ENCODE measurements around the gene CCNYL1.
"Not testable (repeated sequence)": the region's sequence is repeated elsewhere in the genome, so short reads cannot be mapped to it uniquely, and the experiment has no call there.

The CCNYL1 gene

DNA sequence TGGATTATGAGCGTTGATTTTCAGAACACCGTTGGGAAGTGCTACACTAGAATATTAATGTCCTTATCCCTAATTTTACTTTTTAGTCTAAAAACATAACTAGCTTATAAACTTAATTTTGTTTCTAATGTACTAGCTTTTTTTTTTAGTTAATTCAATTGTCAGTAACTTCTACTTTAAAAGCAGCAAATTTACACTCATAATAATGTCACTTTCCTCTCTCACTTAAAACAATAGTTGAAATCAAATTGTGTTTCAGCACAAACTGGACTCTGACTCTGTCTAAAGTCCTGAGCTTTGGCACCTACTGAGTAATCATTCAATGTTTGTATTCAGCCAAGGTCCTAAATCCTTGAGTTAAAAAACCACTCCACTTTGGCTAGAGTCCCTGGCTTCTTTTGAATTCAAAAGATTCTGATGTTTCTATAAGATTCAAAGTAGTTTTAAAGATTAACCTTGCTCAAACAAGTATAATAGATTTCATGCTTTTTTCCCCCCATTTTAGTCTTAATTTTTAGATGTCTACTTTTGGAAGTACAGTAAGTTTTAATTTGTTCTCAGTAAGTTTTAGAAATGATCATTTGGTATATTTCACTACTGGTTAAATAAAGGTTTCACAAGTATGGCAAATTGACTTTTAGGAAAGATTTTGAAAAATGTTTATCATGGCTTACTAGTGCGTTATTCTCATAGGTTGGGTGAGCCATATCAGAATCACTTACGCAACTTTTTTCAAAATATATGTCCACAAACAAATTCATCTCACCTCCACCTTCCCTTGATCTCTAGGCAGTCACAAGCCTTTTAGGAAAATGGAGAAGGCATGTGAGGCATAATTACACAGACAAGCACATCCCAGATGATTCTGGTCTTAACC lies 23.4 kb downstream of the CCNYL1 start:
- DNase-seq (ENCODE audit: low read depth): no peak

DNA sequence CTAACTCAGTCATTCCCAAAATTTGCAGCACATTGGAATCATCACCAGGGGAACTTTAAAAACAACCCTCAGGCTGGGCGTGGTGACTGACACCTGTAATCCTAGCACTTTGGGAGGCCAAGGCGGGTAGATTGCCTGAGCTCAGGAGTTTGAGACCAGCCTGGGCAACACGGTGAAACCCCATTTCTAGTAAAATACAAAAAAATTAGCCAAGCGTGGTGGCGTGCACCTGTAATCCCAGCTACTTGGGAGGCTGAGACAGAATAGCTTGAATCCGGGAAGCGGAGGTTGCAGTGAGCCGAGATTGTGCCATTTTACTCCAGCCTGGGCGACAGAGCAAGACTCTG lies 24.0 kb downstream of the CCNYL1 start:
- not testable (repeated sequence) for DNase-seq (ENCODE audit: low read depth)

DNA sequence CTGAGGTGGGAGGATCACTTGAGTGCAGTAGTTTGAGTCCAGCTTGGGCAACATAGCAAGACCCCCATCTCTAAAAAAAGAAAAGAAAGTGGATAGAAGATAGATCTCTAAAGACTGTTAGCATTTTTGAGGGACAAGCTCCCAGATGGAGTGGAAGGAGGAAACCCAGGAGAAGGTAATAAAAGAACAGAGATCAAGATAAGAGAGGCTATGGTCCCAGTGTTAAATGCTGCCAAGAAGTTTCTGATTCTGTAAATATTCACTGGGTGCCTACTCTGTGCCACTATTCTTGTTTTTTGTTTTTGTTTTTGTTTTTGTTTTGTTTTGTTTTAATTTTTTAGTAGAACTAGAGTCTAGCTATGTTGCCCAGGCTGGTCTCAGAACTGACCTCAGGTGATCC lies 32.1 kb downstream of the CCNYL1 start:
- no peak for DNase-seq (ENCODE audit: low read depth)

DNA sequence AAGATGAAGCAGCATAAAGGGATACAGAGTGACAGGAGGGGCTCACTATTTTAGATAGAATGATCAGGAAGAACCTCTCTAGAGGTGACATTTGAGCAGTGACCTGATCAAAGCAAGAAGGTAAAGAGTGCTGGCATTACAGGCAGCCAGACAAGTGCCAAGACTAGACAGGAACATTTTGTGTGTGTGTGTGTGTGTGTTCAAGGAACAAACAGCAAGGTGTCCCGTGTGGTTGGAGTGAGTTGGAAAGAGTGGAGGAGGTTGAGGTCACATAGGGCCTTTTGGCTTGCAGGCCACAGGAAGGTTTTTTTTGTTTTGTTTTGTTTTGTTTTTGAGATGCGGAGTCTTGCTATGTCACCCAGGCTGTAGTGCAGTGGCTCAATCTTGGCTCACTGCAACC lies 32.6 kb downstream of the CCNYL1 start:
- DNase-seq (ENCODE audit: low read depth): no peak

DNA sequence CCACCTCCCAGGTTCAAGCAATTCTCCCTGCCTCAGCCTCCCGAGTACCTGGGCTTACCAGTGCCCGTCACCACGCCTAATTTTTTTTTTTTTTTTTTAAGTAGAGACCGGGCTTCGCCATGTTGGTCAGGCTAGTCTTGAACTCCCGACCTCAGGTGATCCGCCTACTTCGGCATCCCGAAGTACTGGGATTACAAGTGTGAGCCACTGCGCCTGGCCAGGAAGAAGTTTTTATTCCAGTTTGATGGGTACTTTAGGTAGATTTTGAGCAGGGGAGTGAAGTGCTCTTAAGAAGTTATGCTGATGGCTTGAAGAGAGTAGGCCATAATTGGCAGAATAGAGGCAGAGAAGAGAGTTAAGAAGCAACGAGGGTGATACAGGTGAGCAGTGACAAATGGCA lies 33.0 kb downstream of the CCNYL1 start:
- DNase-seq (ENCODE audit: low read depth): no peak

DNA sequence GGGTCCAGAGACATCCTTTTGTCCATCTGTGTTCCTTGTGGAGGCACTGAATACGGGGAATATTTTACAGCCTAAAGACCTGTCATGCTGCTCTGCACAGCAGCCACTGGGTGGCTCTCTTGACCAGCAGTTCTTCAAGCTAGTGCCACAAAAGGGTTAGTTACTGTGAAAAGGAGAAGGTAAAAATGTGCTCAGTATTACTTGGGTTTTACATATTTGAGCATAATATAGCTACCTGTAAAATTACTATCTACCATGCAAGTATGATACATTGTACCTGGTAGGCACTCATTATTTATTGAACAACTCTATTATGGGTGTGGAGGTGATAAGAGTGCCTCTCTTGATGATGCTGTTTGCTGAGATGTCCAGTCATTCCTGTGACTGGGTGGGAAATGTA lies 34.7 kb downstream of the CCNYL1 start:
- no peak for DNase-seq (ENCODE audit: low read depth)

DNA sequence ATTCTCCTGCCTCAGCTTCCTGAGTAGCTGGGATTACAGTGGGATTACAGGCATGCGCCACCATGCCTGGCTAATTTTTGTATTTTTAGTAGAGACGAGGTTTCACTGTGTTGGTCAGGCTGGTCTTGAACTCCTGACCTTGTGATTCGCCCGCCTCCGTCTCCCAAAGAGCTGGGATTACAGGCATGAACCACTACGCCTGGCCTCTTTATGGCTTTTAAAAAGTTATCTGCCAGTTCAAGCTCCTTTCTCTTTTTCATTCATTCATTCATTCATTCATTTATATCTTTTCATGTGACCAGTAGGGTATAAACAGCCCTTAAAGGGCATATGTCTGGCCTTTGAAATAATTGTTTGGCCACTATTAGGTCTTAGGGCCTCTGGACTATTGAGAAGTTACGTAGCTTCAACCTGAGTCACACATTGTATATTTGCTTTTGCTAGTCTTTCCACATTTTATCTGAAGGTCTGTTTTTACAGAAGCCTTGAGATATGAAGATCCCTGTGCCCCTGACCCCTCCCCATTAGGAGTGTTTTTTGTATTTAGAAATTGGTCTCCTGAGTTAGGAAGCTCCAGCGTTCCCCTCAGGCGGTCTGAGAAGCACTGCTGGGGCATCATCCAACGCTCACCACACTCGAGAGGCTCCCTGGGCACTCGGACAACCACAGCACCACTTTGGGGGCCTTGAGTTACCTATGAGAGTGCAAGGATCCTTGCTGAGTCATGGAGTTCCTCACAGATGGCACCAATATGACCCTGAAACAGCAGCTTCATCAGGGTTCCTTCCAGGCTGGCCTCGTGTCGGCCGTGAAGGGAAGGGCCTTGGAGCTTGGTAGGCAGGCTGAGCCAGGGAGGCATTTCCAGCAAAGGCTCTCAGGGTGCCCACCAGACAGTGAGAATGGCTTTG lies 36.5 kb downstream of the CCNYL1 start:
- no peak for DNase-seq (ENCODE audit: low read depth)

DNA sequence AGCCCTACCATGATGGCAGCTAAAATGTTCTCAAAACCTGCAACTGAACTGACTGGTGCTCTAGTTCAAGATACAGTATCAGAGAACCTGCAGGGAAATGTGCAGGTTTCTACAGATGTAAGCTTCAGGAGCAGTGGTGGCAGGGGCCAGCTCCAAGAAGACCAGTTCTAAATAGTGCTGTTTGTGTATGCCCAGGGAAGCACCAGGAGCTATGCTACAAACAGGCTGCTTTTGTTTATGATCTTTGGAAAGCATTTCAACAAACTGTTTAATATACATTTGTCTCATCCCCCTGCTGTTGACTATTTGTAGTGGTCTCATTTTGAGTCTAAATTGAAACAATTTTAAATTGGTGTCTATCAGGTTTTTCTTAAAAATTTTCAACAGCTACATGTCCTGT lies 37.6 kb downstream of the CCNYL1 start:
- DNase-seq (ENCODE audit: low read depth): no peak

DNA sequence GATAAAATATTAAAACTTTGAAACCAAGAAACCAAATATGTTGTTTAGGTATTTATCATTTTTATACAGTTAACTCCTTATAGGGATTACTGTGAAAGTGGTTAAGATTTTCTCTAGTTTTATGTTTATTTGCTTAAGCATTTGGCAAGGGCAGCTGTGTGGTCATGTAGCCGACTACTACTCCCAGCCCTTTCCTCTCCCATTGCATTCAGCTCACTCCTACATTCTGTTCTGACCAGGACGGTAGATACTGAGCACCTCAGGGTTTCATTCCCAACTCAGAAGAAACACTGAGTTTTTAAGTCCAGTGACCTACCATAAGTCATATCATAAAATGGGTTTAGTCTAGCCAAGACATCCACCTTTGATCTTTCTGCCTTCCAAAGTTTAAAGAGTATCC lies 38.4 kb downstream of the CCNYL1 start:
- no peak for DNase-seq (ENCODE audit: low read depth)

DNA sequence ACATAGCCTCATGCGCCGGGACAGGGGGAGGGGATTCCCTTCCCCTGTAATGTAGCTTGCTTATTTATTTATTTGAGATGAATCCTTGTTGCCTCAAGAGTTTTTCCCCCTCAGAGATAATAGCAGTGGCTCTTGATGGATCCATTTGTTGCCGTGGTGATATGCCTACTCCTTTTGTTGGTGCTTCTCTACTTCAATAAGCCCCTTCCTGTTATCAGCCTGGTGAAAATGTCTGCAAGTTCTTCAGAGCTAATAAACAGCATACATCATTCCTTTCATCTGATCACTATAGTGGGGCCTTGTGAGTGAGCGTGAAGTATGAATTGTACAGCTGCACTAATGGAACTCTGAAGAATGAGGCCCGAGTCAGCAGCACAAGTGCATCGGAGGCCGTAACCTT lies 38.9 kb downstream of the CCNYL1 start:
- DNase-seq (ENCODE audit: low read depth): no peak

DNA sequence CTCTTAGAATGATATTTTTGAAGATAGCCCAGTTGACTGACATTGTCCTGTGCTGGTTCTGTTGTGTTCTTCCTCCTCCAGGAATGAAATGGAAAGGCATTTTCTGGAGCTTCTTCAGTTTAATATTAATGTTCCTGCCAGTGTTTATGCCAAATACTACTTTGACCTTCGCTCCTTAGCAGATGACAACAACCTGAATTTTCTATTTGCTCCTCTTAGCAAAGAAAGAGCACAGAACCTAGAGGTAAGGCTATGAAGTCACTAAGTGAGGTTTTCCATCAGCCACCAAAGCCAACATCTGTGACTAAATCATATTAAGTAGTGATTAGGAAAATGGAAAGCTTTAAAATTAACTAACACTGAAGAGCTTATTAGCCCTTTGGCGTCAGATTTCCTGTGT lies 39.4 kb downstream of the CCNYL1 start:
- DNase-seq (ENCODE audit: low read depth): no peak

DNA sequence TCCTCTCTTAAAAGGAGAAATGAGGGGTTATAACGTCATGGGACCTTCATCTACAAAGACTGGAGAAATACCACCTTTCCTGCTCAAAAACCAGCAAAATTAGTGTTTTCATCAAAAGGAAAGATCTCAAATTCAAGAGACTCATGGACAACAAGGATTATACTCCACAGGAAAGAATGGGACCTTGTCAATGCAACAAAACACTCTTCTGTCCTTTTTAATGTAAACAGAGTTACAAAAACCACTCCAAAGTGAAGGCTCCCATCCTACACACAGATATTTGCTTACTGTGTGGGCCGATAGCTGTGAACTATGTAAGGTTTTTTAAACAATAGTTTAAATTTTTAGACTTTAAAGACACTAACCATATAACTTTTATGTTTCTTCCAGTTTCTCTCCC lies 42.2 kb downstream of the CCNYL1 start:
- not testable (repeated sequence) for DNase-seq (ENCODE audit: low read depth)

DNA sequence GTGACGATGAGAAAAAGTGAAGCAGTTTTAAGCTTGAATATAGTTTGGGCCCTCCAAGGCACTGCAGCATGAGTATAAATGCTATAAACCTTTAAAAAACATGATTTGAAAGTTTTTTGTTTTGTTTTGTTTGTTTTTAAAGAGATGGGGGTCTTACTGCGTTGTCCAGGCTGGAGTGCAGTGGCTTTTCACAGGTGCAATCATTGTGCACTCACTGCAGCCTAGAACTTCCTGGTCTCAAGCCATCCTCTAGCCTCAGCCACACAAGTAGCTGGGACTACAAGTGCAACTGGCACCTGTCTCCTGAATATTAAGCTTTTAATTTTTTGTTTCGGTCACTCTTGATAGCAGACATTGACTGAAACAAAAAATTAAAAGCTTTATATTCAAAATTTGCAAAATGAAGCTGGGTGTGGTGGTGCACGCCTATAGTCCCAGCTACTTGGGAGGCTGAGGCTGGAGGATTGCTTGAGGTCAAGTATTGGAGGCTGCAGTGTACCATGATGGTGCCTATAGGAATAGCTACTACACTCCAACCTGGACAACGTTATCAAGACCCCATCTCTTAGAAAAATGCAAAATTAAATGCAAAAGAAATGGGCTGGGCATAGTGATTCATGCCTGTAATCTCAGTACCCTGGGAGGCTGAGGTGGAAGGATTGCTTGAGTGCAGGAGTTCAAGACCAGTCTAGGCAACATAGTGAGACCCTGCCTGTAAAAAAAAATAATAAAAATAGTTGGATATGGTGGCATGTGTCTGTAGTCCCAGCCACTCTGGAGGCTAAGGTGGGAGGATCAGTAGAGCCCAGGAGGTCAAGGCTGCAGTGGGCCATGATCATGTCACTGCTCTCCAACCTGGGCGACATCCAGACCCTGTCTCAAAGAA lies 43.3 kb downstream of the CCNYL1 start:
- DNase-seq (ENCODE audit: low read depth): no peak

DNA sequence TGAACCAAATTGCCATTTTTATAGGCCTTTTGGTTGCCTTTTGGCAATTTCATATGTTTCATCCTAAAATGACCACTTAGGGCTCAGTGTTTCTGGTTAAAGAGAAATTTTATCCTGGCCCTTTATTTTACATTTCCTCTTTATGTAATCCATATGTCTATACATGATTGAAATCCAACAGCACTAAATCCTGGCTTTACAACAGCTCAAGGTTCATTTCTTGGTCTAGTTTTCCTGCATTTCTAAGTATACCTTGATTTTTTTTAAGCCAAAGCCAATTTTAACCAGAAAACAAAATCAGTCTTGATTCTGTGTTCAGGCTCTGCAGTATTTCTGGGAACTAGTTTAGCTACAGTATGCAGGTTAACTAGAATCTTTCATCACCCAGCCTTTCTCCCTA lies 46.6 kb downstream of the CCNYL1 start:
- no peak for DNase-seq (ENCODE audit: low read depth)

DNA sequence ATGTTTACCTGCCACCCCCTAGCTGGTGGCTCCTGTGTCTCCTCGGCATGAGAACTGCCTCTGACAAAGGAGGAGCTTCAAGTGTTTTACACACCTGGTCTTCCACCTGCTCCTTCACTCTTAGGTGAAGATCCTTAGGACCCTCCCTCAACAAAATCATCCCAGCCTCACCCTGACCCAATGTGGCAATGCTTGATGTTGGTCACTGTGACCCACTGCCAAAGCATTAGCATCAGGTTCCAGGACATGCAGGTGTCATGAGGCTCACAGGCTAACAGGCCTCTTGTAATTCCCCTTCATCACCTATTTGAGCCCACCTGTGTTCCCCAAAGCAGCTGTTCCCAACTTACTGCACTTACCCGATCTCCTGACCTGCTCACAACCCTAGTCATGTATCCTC lies 48.5 kb downstream of the CCNYL1 start:
- no peak for DNase-seq (ENCODE audit: low read depth)

DNA sequence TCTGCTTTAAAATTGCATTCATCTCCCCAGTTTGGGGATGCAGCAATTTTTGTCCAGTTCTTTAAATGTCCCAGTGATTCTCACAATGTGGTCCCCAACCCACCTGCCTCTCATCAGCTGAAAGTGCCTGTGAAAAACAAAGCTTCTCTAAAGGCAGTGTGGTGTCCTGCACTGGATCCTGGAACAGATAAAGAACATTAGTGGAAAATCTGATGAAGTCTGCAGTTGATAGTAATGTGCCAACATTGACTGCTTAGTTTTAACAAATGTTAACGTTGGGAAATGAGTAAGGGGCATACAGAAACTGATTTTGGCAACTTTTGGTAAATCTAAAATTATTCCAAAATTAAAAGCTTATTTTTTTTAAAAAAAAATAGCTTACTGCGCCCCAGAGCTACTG lies 49.0 kb downstream of the CCNYL1 start:
- no peak for DNase-seq (ENCODE audit: low read depth)

DNA sequence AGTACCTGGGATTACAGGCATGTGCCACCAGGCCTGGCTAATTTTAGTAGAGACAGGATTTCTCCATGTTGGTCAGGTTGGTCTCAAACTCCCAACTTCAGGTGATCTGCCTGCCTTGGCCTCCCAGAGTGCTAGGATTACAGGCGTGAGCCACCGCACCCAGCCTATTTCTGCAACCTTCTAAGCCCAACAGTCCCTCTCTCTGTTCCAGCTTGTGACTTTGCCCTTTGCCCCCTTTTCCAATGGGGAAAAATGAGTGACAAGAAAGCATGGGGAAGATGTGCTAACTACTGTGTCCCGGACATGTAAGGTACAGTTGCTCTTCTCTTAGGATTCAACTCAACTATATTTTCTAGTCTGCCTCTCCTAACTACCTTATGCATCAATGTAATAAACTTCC lies 50.0 kb downstream of the CCNYL1 start:
- DNase-seq (ENCODE audit: low read depth): not testable (repeated sequence)

DNA sequence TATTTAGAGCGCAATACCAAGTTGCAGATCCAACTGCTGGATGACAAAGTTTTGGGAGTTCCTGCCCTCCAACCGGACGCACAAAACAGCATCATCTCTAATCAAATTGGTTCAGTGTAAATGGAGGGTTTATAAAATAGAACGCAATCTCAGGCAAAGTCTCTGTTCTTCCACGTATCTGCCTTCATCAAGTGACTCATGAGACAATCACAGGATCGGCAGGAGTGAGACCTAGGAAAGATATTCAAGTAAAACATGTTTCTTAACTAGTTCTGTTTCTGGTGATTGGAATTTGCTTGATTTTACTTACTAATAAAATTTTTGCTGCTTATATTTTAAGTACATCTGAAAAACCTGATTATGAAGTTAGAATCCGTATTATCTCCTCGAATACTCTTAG lies 50.7 kb downstream of the CCNYL1 start:
- DNase-seq (ENCODE audit: low read depth): no peak

DNA sequence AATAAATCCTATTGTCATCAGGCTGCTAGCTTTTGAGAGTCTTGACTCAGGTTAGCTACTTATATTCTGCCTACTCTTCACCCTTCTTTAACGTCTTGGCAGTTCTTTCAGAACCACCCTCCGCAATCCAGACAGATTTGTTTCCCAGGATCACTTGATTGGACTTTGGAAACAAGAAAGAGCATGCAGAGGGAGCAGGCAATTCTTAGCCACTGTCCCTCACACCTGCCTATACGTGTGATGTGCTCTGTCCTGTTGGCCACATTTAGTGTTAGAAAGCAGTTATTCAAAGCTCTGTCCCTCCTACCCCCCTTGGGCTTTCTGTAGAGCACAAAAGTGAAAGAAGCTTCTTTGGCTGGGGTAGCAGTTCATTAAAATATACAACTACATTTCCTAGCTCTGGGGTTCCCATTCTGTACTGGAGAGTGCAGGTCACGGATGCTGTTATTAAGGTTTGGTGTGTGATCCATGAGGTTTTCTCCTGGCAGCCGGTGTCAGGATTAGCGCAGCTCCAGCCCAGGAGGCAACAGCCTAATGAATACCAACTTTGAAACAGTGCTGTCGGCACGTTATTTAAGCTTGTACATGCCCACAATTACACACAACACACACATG lies 52.0 kb downstream of the CCNYL1 start:
- DNase-seq (ENCODE audit: low read depth): no peak

DNA sequence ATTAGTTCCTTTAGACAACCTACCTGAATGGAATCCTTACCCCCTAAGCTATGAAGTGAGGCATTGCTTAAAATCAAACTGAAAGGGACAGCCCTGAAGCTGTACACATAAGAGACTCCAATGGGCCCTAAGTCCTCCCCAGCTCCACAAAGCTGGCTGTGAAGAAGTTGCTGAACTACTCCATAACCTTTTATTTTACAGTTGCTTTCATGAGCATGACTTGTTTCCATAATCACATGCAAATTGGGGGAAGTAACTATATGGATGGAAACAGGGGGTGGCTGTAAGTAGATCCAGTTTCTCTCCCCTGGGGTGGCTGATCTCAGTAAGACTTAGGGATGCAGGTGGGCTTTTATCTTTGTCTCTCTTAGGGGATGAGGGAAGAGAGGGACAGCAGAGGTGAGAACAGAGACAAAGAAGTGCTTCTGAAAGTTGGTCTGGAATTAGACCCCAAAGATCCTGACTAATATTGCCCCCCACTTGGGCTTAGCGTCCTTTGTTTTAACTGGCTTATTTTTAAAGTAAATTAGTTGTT lies 52.7 kb downstream of the CCNYL1 start:
- no peak for DNase-seq (ENCODE audit: low read depth)

DNA sequence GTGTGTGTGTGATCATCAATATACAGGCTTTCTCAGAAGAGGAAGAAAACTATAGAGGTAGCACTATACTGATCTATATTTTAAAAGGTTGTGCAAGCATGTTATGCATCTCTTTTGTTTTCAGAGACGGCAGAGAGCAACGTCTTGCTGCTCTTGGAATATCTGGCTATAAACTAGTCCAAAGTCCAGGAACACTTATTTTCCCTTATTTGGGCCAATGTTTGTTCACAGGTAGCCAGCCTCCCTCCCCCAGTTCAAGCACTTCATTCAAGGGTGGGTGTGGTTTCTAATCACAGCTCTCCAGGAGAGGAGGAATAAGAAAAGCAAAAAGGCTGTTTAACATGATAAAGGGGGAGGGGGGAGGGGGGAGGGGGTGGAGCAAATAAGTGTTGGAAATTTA lies 54.1 kb downstream of the CCNYL1 start:
- no peak for DNase-seq (ENCODE audit: low read depth)

Data from stimulated activated CD8-positive, alpha-beta memory T cell treated with anti-CD3 and anti-CD28 coated beads, Interleukin-15, amount 100 ng/mL, for 24 hours (primary cell).